Iris pigment epithelial cell (primary cell): Measurements from ENCODE around the gene SH3GL3.

Experiments used
- DNase-seq: peaks from one replicate; pipeline ENCODE4 v3.0.0-alpha.2; 2011; ENCODE audit warnings: low read depth

The SH3GL3 gene

DNA sequence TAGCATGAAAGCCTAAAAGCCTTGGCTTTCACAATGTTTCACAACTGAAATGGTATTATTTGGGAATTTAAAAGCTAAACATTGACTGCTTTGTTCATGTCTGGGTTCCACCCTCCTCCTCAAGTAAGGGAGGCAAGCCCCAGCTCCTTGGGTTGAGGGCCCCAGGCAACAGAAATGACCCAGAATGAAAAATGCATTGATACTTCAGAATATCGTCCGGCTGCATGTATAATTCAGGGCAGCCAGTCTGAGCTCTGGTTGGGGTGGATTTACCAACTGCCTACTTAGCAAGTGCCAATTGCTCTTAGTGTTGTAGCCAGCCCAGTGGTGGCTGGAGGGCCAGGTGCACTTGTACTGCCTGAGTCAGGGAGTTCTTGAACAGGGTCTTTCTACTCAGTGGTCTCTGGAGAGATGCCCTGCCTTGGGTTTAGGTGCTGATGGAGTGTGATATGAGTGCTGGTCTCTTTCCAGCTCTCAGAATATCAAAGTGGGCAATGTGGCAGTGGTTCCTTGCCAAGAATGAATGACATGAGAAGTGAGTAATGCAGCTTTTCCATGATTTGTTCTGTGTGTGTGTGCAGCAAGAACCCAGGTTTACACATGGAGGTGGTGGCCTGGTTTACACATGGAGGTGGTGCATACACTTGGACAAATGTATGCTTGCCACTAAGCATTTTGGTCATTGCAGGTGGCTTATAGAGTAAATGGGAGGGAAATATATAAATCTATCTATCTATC, 165.9 kb downstream of the SH3GL3 start:
- no peak for DNase-seq

- DNase-seq: peak; percentile 56
Observed at GRCh38 chr15:83613714-83614113, 166.6 kb downstream of the SH3GL3 start.

DNA sequence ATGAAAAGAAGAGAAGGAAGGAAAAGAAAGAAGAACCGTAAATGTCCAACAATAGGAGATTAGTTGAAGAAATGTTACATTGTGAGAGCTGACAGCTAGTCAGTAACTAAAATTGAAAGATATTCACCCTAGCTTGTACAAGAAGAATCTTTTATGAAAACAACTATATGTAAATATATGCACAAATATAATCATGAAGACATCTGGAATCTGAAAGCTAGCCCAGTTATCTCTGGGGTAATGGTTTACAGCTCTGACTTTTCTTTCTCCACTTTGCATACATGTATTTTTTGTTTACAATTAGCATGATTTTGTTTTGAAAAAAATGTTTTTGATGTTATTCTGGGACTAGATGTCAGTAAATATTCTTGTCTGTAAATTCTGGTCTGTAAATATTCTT, 169.7 kb downstream of the SH3GL3 start:
- no peak for DNase-seq

DNA sequence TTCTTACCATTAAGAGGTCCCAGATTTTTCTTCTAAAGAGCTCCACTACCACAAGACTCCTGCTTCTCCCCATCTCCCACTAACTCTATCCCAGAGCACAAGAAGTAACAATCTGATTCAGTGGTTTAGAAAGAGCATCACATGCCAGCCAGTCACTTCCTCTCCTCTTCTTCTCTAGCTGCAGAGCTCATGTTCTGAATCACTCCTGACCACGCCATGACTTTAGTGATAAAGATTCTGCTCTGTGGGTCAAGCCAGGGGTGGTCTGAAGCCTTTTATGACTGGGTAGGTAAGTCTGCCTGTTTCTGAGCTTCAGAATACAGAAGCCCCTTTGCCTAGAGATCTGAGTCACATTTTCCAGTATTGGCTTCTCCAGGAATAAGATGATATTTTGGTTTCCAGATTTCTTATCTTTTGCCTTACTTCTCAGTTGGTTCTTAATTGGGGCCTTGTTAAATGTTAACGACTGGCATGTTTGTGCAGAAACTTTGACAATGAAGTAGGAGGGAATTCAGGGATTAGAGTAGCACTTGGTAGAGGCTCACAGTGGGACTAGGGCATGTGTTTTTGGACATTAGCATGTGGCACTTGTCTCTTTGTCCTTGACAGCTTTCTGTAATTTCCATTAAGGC, 179.1 kb downstream of the SH3GL3 start:
- peak; percentile 75 for DNase-seq

DNA sequence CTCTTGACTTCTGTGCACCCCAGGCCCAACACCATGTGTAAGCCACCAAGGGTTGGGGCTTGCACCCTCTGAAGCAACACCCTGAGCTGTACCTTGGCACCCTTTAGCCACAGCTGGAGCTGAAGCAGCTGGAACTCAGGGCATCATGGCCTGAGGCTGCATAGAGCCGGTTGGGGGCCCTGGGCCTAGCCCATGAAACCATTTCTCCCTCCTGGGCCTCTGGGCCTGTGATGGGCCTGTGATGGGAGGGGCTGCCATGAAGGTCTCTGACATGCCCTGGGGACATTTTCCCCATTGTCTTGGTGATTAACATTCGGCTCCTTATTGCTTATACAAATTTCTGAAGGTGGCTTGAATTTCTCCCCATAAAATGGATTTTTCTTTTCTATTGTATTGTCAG, 184.4 kb downstream of the SH3GL3 start:
- DNase-seq: no peak

- DNase-seq: no peak
Observed at GRCh38 chr15:83643201-83643600, 196.1 kb downstream of the SH3GL3 start.

- DNase-seq: no peak
Observed at GRCh38 chr15:83644439-83644838, 197.3 kb downstream of the SH3GL3 start.

- no peak for DNase-seq
Observed at GRCh38 chr15:83650831-83651230, 203.7 kb downstream of the SH3GL3 start.

- no peak for DNase-seq
Observed at GRCh38 chr15:83651541-83651940, 204.4 kb downstream of the SH3GL3 start.

DNA sequence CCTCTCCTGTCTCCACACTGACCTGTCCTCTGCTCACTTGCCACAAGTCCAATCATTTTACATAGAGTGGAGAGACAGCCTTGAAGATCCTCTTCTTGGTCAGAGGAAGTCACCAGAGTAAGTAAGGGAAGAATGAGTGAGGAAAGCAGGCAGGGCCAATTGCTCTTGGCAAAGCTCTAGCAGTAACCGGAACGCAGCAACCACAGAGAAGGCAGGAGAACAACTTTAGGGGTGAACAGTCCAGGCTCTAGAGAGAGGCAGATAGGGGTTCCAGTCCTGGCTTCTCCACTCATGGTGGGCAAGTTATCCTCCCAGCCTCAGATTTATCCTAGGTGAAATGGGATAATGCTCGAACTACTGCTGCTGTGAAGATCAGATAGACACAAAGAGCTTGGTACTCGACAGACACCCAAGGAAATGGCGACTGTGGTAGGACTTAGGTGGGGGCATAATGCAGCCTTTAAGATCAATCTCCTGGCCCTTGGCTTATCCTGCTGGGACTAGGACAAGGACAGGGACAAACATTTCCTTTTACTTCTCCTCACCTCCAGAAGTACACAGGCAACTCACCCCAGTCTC, 205.6 kb downstream of the SH3GL3 start:
- DNase-seq: no peak

- DNase-seq: no peak
Observed at GRCh38 chr15:83653288-83653638, 206.1 kb downstream of the SH3GL3 start.

DNA sequence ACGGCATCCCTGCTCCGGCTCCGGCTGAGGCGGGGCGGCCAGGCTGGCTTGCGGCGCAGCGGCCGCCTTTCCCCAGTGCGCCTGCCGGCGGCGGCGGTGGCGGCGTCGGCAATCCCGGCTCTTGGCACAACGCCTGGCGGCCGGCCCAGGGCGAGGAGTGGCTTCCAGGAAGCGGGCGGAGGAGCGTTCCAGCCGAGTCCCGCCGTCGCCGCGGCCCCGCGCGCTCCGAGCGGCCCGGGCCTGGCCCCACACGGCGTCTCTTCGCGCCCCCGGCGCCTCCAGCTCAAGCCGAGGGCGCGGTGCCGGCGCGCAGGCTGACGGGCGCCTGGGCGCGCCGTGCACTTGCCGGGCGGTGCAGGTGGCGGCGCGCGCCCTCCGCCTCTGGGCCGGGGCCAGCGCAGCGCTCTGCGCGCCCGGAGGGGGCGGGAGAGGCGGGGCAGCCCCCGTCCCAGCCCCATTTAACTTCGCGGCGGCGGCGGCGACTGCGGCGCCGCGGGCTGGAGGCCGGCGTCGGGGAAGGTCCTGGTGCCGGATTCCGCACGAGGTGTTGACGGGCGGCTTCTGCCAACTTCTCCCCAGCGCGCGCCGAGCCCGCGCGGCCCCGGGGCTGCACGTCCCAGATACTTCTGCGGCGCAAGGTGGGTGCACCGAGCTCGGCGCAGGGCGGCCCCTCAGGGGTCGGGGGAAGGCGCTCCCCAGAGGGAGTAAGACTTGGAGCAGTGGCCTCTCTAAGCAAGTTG, 206.7 kb downstream of the SH3GL3 start, which contains the start of gene ADAMTSL3:
Gene ADAMTSL3, plus strand, starts transcription at position 485 of the 740 bp plus-strand sequence. CDS start 1,639 bp downstream, outside the sequence.
- peak; percentile 52 for DNase-seq

DNA sequence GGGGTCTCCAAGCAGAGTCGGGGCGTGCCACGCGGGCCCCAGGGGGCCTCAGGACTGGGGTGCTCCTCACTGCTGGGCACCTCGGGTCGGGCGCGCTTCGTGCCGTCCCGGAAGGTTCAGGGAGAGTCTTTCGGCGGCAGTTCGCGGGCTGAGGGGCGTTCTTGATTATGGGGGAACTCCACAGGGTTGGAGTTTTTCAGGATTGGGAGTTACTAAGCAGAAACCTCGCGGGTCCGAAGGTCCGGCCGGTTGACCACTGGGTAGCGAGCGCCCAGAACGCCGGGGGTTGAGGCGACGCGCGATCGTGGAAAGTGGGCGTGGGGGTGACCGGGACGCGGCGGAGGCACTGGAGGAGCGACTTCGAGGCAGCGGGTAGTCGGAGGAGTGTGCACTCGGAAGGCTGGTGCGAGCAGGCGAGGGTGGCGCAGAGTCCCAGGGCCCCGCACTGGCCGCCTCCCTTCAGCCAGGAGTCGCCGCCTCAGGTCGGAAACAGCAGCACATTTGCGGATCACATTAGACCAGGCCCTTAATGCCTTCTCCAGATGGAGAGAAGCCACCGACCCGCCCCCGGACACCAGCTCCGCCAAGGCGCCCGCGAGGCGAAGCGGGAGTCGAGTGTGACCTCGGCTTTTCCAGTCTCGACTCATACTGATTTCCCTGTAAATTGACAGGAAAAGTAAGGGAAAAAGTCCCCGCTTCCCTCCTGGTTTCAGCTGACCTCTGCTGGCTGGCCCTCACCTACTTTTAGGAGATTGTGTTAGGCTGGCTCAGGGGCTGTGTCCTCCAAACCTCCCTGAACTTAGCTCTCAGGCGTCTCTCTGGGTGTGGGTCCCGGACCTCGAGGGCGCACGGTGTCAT, 207.5 kb downstream of the SH3GL3 start:
- DNase-seq: no peak

- no peak for DNase-seq
Observed at GRCh38 chr15:83655237-83655616, 208.1 kb downstream of the SH3GL3 start.

GRCh38 chr15:83656192-83656591, 209.1 kb downstream of the SH3GL3 start:
- DNase-seq: no peak

DNA sequence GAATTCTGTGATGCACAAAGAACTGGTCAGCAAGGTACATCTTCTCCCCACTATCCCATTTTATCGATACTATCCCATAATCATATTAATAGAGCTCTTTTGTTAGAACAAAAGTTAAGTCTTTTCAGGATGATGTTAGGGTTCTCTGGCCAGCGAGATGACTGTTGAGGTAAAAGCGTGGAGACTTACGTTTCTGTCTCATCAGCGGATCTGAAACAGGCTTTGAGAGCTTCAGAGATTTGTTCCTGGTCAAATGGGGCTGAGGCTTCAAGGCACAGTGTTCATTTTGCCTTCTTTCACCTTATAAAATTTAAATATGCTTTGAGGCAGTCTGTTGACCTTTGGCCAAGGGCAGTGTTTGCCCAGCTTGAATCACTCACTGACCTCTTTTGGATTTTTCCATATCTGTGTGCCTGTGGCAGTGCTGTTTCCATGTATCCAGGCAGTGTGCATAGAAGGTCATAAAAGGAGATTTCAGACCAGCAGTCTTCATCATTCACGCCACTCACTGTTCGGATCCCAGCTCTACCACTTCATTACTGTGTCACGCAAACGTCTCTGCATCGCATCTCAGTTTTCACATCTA, 209.9 kb downstream of the SH3GL3 start:
- DNase-seq: no peak

DNA sequence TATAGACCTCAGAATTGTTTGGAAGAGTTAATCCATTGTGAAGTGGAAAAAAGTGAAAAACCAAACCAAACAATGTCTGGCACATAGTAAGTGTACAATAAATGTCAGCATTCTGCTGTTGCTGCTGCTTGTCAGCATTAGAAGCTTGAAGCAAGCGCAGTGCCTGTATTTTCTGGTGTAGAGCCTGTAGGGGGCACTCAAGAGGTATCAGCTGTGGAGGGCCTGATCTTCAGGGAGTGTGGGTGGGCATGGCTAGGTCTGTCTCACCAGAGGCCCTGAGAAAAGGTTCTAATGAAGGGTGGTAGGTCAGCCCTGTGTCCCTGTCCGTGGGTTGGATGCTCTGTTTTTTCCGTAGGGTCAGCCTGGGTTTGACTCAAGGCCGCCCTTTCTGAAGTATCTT, 210.4 kb downstream of the SH3GL3 start:
- peak; percentile 15 for DNase-seq

DNA sequence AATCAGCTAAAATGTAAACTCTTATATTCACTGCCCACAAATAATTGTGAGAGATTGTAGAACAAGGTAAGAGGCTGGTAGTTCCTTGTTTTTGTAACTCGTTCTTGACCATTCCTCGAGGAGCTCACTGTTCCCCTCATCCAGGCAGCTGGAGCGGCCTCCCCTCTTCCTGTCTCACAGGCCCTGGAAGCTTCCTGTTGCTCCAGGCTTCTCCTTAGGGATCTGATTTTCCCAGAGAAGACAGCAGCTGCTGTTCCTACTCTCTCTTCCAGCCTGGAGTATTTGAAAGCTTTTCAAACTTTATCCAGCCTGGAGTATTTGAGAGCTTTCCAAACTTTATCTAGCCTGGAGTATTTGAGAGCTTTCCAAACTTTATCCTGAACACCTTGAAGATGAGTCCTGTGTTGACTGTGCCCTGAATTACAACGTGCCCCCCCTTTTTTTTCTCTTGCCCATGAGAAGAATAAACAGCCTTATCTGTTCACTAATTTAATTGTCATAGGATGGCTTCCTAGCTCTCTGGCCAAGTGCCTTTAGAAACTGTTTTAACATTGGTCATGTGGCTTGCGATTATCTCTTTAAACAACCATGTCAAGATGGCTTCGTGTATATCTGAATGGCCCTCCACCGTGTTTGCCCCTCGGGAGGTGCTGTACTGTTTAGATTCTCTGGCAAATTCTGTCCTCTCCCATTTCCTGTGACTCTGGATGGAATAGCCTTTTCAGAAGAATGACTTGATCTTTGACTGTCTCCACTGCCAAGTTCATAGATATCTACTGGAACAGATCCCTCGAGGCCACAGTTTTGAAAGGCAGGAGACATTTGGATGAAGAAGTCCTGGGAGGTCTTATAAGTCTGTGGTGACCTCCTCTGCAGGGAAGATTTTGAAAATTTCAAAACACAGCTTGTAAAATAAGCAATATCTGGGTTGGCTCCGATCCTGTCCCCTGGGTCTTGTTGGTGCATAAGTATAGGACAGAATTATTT, 211.6 kb downstream of the SH3GL3 start:
- DNase-seq: no peak

DNA sequence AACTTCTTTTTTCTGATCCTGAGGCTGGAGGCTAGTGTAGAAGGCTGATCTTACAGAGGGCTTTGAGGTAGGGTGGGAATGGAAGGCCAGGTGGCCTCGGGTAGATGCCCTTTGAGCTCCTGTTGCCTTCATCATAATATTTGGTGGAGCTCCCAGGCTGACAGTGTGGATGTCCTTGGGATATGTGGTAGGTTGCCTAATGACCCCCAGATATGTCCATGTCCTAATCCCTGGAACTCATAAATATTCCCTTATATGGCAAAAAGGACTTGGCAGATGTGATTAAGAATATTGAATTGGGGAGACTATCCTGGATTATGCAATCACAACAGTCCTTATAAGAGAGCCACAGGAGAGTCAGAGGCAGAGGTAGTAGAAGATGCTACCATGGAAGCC, 212.3 kb downstream of the SH3GL3 start:
- no peak for DNase-seq

GRCh38 chr15:83665480-83665879, 218.3 kb downstream of the SH3GL3 start:
- no peak for DNase-seq
